Measurements from ENCODE around the gene CC2D1A. TPM values are rescaled to one million over a fixed set of nuclear protein-coding genes. Genes with fewer than 3 reads are reported as not detected.

The CC2D1A gene
- total RNA-seq, 4 donors from 2014 or later: 28.0 to 56.9 (median 36.0) TPM

- Histone ChIP-seq H3K4me1 (peaks cover 35 to 93% (median 51%) of the 10 kb centered on the region in 3 donors), H3K27ac (peak overlapping the region; percentile 79 to 95 (median 90)), H3K9me3 (no peaks in the 10 kb centered on the region), H3K27me3 (no peaks in the 10 kb centered on the region), H3K4me3 (peak overlapping the region; percentile 12 to 50 (median 37)), H3K36me3 (no peaks in the 10 kb centered on the region)
- DNase-seq: no peak
- WGBS, 2 donors: 41 to 45% methylated on average over 16 to 22 of the region's 26 CpGs
- peak in 3 of 4 donors; percentile 36 to 57 (median 42) for TF ChIP-seq POLR2A (IDR thresholded peaks at IDR 0.05)
- TF ChIP-seq CTCF (IDR thresholded peaks at IDR 0.05): peak in 1 of 6 experiments; percentile 7
- intact Hi-C loops (cut with DNase I): loop anchor here (10.0 kb wide), 1 partner anchor 190 kb away; the partner anchor contains the start of gene MISP3
These were observed 21.0 kb upstream of the CC2D1A start for GRCh38 chr19:13884726-13885591.

DNA sequence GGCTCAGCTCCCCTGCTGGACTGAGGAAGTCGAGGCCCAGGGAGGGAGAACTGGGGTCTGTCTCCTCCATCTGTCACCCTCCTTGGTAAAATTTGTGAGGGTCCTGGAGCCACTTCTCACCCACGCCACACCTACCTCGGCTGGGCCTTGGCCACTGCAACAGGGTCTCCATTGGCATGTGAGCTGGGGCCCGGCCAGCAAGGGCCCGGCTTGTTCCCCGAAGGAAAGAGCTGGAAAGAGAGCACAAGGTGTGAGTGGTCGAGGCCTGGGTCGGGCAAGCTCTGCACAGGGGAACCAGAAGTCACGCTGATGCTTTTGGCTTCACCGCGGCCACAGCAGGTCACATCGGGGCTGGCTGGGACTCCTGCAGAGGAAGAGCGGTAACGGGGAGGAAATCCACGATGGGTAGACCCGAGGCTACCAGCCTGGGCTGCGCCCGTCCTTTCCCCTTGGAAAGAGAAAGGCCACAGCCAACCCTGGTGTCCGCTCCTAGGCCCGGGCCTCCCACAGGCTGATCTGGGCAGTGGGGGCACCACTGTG is 20.1 kb upstream of the CC2D1A start:
- 74 to 77% methylated on average over 7 to 15 of the region's 20 CpGs for WGBS, 2 donors
- peaks cover 28 to 84% (median 44%) of the 10 kb centered on the region in 3 donors for H3K4me1 ChIP-seq
- H3K27me3 ChIP-seq: no peaks in the 10 kb centered on the region
- H3K9me3 ChIP-seq: no peaks in the 10 kb centered on the region
- intact Hi-C loops (cut with DNase I): loop anchor here (10.0 kb wide), 1 partner anchor 189 kb away; the partner anchor contains the start of gene MISP3
- H3K27ac ChIP-seq: peak overlapping the region; percentile 79 to 95 (median 90)
- no peak for DNase-seq
- TF ChIP-seq POLR2A (IDR thresholded peaks at IDR 0.05) (no peak), CTCF (IDR thresholded peaks at IDR 0.05) (no peak)
- peak overlapping the region in 3 of 4 donors; percentile 34 to 50 (median 40) for H3K4me3 ChIP-seq
- no peaks in the 10 kb centered on the region for H3K36me3 ChIP-seq

GRCh38 chr19:13887018-13887436 is 19.0 kb upstream of the CC2D1A start:
- DNase-seq: no peak
- Histone ChIP-seq H3K36me3 (peaks cover 0 to 6% (median 0%) of the 10 kb centered on the region in 3 donors), H3K27ac (peak overlapping the region; percentile 84 to 95 (median 90)), H3K4me1 (peaks cover 17 to 73% (median 33%) of the 10 kb centered on the region in 3 donors), H3K4me3 (peak overlapping the region in 1 of 4 donors; percentile 29), H3K9me3 (no peaks in the 10 kb centered on the region), H3K27me3 (no peaks in the 10 kb centered on the region)
- 18 to 43% methylated on average over 1 to 6 of the region's 16 CpGs for WGBS, 2 donors
- no peak for TF ChIP-seq POLR2A (IDR thresholded peaks at IDR 0.05)
- TF ChIP-seq CTCF (IDR thresholded peaks at IDR 0.05): no peak
- intact Hi-C loops (cut with DNase I): loop anchor here (10.0 kb wide), 1 partner anchor 188 kb away; the partner anchor contains the start of gene MISP3

- Histone ChIP-seq H3K9me3 (no peaks in the 10 kb centered on the region), H3K4me3 (peak overlapping the region in 1 of 4 donors; percentile 29), H3K36me3 (peaks cover 0 to 9% (median 0%) of the 10 kb centered on the region in 3 donors), H3K27ac (peak overlapping the region; percentile 84 to 95 (median 90)), H3K4me1 (peaks cover 17 to 68% (median 30%) of the 10 kb centered on the region in 3 donors), H3K27me3 (no peaks in the 10 kb centered on the region)
- no peak for DNase-seq
- TF ChIP-seq CTCF (IDR thresholded peaks at IDR 0.05): no peak
- TF ChIP-seq POLR2A (IDR thresholded peaks at IDR 0.05): no peak
- 35 to 43% methylated on average over 3 to 5 of the region's 5 CpGs for WGBS, 2 donors
- intact Hi-C loops (cut with DNase I): loop anchor here (10.0 kb wide), 1 partner anchor 187 kb away; the partner anchor contains the start of gene MISP3
These were observed 18.5 kb upstream of the CC2D1A start for GRCh38 chr19:13887517-13887916.
